GM12891 (cell line): Measurements from ENCODE around the gene OR7C1.

Source experiments
- PAX5 ChIP-seq: IDR thresholded peaks from 2 replicates; pipeline ENCODE4 v1.6.1; 2011; ENCODE audit warnings: low read length, moderate library complexity, mild to moderate bottlenecking; ENCODE audit not compliant: insufficient read depth, severe bottlenecking
- POLR2A ChIP-seq: IDR thresholded peaks from 2 replicates; pipeline ENCODE4 v1.6.1; 2011; ENCODE audit warnings: low read depth, low read length, control low read depth
- POLR2AphosphoS5 ChIP-seq: IDR thresholded peaks from 2 replicates; pipeline ENCODE4 v1.6.1; 2011; ENCODE audit warnings: low read depth, low read length, control low read depth
- TAF1 ChIP-seq: IDR thresholded peaks from 2 replicates; pipeline ENCODE4 v1.6.1; 2011; ENCODE audit warnings: low read depth, low read length, control low read depth

GRCh38 chr19:14779151-14779550, 55.8 kb downstream of the OR7C1 start:
- TF ChIP-seq POLR2A (no peak), POLR2AphosphoS5 (no peak), TAF1 (no peak), PAX5 (no peak)
